DND-41 (cell line): ENCODE results near the gene CFAP61.
"Not testable (repeated sequence)": the region's sequence is repeated elsewhere in the genome, so short reads cannot be mapped to it uniquely, and the experiment has no call there.

Experiments used
- ATAC-seq: fragments of 200-7000 bp; cut with Tn5 transposase; 3 replicates; pipeline ENCODE4 v1.9.1; 2021; ENCODE audit warnings: low read depth; ENCODE audit not compliant: insufficient read depth
- DNase-seq: peaks from one replicate; pipeline ENCODE4 v3.0.0-alpha.2; 2020
- H2AFZ ChIP-seq: 2 replicates; pipeline ENCODE4 v1.6.0; 2012; ENCODE audit warnings: low read depth, low read length
- H3K27ac ChIP-seq: 2 replicates; pipeline ENCODE4 v1.5.1; 2012; ENCODE audit warnings: low read length, inconsistent platforms
- H3K27me3 ChIP-seq: fragments of 200-600 bp; sonication (generic); 2 replicates; pipeline ENCODE4 v1.6.0; 2012; ENCODE audit warnings: low read length, mild to moderate bottlenecking, inconsistent platforms; ENCODE audit not compliant: insufficient read depth, poor library complexity
- H3K36me3 ChIP-seq: 2 replicates; pipeline ENCODE4 v1.5.1; 2012; ENCODE audit warnings: low read length, inconsistent platforms; ENCODE audit not compliant: insufficient read depth
- H3K4me1 ChIP-seq: 2 replicates; pipeline ENCODE4 v1.5.1; 2012; ENCODE audit warnings: mild to moderate bottlenecking, low read length; ENCODE audit not compliant: insufficient read depth
- H3K4me2 ChIP-seq: 2 replicates; pipeline ENCODE4 v1.6.0; 2012; ENCODE audit warnings: mild to moderate bottlenecking, moderate library complexity, low read length, inconsistent platforms; ENCODE audit not compliant: insufficient read depth
- H3K4me3 ChIP-seq, 2 experiments: fragments of 200-600 bp in 1 of 2; shearing (Covaris generic) in 1 of 2; 2 replicates each; pipeline ENCODE4 v1.5.1; 2012 to 2016; ENCODE audit warnings: inconsistent platforms in 2 of 2, low read length in 2 of 2, mild to moderate bottlenecking in 2 of 2, low read depth in 1 of 2, moderate library complexity in 1 of 2
- H3K79me2 ChIP-seq: 2 replicates; pipeline ENCODE4 v1.6.0; 2012; ENCODE audit warnings: low read length, inconsistent platforms; ENCODE audit not compliant: insufficient read depth
- H3K9ac ChIP-seq: 2 replicates; pipeline ENCODE4 v1.6.0; 2012; ENCODE audit warnings: low read depth, mild to moderate bottlenecking, inconsistent platforms, low read length, moderate library complexity
- H3K9me3 ChIP-seq: 2 replicates; pipeline ENCODE4 v1.5.1; 2012; ENCODE audit warnings: low read length, moderate library complexity, mild to moderate bottlenecking, inconsistent platforms; ENCODE audit not compliant: insufficient read depth, severe bottlenecking
- H4K20me1 ChIP-seq: 2 replicates; pipeline ENCODE4 v1.6.0; 2012; ENCODE audit warnings: low read length; ENCODE audit not compliant: insufficient read depth
- EZH2 ChIP-seq: IDR thresholded peaks from 3 replicates; pipeline ENCODE4 v1.6.1; 2012; ENCODE audit warnings: borderline replicate concordance, low read depth, mild to moderate bottlenecking, moderate library complexity, low read length, inconsistent platforms; ENCODE audit not compliant: severe bottlenecking
- TF ChIP-seq, protein P1 (sequence below): IDR thresholded peaks from 2 replicates; pipeline ENCODE4 v1.5.1; 2012; ENCODE audit warnings: borderline replicate concordance, low read length, moderate library complexity, mild to moderate bottlenecking; ENCODE audit not compliant: poor library complexity, severe bottlenecking; ENCODE audit errors: extremely low read depth

Gene CFAP61

DNA sequence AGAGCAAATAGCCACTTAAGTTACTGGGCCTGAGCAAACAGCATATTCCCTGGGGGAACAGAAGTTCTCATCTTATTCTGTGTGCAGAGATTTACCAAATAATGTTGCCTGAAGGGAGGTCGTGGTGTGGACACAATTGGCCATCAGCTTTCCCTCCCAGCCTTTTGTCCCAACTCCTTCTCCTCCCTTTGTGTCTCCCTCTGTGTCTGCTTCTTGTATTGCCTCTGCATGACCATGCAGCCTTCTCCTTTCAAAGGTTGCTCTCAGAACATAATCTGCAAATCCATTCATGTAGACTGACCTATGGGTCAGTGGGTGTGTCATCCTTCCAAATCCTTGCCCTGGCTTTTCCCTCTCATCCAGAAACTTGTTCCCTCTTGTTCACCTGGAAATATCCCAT lies 165.3 kb downstream of the CFAP61 start:
- Histone ChIP-seq H3K36me3 (no peaks in the 10 kb centered on the region), H3K27ac (no peak overlapping the region), H3K4me3 (no peak overlapping the region), H3K9me3 (no peaks in the 10 kb centered on the region), H3K4me1 (no peaks in the 10 kb centered on the region), H2AFZ (no peak overlapping the region), H4K20me1 (no peaks in the 10 kb centered on the region), H3K9ac (no peak overlapping the region), H3K79me2 (no peaks in the 10 kb centered on the region), H3K27me3 (no peaks in the 10 kb centered on the region), H3K4me2 (no peak overlapping the region)
- DNase-seq (no peak), ATAC-seq (no peak)
- TF ChIP-seq EZH2, result no peak
- TF ChIP-seq, protein P1, sequence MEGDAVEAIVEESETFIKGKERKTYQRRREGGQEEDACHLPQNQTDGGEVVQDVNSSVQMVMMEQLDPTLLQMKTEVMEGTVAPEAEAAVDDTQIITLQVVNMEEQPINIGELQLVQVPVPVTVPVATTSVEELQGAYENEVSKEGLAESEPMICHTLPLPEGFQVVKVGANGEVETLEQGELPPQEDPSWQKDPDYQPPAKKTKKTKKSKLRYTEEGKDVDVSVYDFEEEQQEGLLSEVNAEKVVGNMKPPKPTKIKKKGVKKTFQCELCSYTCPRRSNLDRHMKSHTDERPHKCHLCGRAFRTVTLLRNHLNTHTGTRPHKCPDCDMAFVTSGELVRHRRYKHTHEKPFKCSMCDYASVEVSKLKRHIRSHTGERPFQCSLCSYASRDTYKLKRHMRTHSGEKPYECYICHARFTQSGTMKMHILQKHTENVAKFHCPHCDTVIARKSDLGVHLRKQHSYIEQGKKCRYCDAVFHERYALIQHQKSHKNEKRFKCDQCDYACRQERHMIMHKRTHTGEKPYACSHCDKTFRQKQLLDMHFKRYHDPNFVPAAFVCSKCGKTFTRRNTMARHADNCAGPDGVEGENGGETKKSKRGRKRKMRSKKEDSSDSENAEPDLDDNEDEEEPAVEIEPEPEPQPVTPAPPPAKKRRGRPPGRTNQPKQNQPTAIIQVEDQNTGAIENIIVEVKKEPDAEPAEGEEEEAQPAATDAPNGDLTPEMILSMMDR, result no peak

DNA sequence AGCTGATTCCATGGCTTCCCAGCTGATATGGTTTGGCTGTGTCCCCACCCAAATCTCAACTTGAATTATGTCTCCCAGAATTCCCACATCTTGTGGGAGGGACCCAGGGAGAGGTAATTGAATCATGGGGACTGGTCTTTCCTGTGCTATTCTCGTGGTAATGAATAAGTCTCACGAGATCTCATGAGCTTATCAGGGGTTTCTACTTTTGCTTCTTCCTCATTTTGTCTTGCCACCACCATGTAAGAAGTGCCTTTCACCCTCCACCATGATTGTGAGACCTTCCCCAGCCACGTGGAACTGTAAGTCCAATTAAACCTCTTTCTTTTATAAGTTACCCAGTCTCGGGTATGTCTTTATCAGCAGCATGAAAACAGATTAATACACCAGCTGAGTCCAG lies 165.8 kb downstream of the CFAP61 start:
- H3K9ac ChIP-seq, DNase-seq, H4K20me1 ChIP-seq, H3K27ac ChIP-seq, H3K4me1 ChIP-seq, H3K4me2 ChIP-seq, H3K79me2 ChIP-seq, H3K9me3 ChIP-seq, H3K4me3 ChIP-seq, H2AFZ ChIP-seq, H3K36me3 ChIP-seq, ATAC-seq, H3K27me3 ChIP-seq: not testable (repeated sequence)

DNA sequence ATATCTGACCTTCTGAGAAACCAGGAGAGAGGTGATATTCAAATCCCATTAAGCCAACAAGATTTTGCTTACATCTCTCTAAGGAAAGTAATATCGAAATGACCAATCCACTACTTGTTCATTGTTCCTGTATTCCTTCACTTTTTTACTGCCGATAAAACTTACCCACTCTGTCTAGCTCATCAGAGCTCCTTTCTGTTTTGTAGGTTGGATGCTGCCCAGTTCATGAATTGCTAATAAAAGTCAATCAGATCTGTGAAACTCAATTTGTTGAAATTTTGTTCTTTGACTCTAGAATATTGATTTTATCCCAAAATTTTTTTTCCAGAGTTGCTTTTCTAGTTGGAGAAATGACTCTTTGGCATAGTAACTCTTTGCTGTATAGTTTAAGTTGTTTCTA lies 166.7 kb downstream of the CFAP61 start:
- no peak overlapping the region for H2AFZ ChIP-seq
- no peak overlapping the region for H3K4me2 ChIP-seq
- no peak for DNase-seq
- no peak for ATAC-seq
- H3K27me3 ChIP-seq, result no peaks in the 10 kb centered on the region
- no peaks in the 10 kb centered on the region for H3K9me3 ChIP-seq
- no peak overlapping the region for H3K4me3 ChIP-seq
- H3K27ac ChIP-seq, result no peak overlapping the region
- TF ChIP-seq, protein P1, result no peak
- TF ChIP-seq EZH2, result no peak
- no peak overlapping the region for H3K9ac ChIP-seq
- no peaks in the 10 kb centered on the region for H3K36me3 ChIP-seq
- H4K20me1 ChIP-seq, result no peaks in the 10 kb centered on the region
- H3K79me2 ChIP-seq, result no peaks in the 10 kb centered on the region
- no peaks in the 10 kb centered on the region for H3K4me1 ChIP-seq

DNA sequence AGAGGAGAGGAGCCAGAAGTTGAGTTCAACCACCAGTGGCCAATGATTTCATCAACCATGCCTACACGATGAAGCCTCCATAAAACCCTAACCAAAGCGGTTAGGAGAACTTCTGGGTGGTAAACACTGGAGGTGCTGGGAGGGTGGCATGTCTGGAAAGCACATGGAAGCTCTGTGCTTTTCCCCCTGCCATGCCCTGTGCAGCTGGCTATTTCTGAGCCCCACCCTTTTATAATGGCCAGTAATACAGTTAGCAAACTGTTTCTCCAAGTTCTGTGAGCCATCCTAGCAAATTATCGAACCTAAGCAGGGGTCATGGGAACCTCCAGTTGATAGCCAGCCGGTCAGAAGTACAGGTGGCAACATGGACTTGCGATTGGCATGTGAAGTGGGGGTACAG lies 167.8 kb downstream of the CFAP61 start:
- Histone ChIP-seq H4K20me1 (no peaks in the 10 kb centered on the region), H3K9me3 (no peaks in the 10 kb centered on the region), H3K4me3 (no peak overlapping the region), H2AFZ (no peak overlapping the region), H3K27ac (no peak overlapping the region), H3K36me3 (no peaks in the 10 kb centered on the region), H3K79me2 (no peaks in the 10 kb centered on the region), H3K4me2 (no peak overlapping the region), H3K9ac (no peak overlapping the region), H3K27me3 (no peaks in the 10 kb centered on the region), H3K4me1 (no peaks in the 10 kb centered on the region)
- TF ChIP-seq, protein P1, result no peak
- TF ChIP-seq EZH2, result no peak
- DNase-seq (no peak), ATAC-seq (no peak)
